CD4-positive, alpha-beta T cell treated with Interleukin-17A for 1 hour (primary cell): Measurements from ENCODE around the gene CNMD.

ENCODE experiments used
- DNase-seq: peaks from one replicate; pipeline ENCODE4 v3.0.0-alpha.2; 2020

CNMD gene

GRCh38 chr13:52677823-52678222 is 61.8 kb downstream of the CNMD start:
- DNase-seq, result no peak

- no peak for DNase-seq
Observed at GRCh38 chr13:52673465-52673864, 66.2 kb downstream of the CNMD start.

GRCh38 chr13:52670726-52671125 is 68.9 kb downstream of the CNMD start:
- no peak for DNase-seq

GRCh38 chr13:52669677-52670076 is 69.9 kb downstream of the CNMD start:
- DNase-seq, result no peak

GRCh38 chr13:52665325-52665724 is 74.3 kb downstream of the CNMD start:
- peak; percentile 39 for DNase-seq

GRCh38 chr13:52664272-52664671 is 75.3 kb downstream of the CNMD start:
- DNase-seq, result no peak

- DNase-seq, result no peak
Observed at GRCh38 chr13:52659340-52659739, 80.3 kb downstream of the CNMD start.
